ENCODE measurements around the gene SLC36A3.
"Not testable (repeated sequence)": the region's sequence is repeated elsewhere in the genome, so short reads cannot be mapped to it uniquely, and the experiment has no call there.

Gene SLC36A3

DNA sequence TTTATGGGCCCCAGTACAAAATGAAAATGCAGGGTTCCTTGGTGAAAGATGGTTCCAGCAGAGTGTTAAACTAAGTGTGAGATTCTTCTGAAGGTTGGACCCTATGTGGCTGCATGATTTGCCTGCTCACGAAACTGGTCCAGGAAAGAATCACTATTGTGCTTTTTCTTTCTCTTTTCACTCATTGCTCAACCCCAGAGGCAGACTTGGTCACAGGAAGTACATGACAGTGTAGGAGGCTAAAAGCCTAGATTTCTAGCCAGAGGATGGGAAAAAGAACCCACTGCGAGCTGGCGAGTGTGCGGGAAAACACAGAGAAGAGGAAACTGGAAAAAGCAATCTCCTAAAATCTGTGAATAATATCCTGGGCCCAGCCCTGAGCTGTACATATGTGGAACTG, 25.2 kb upstream of the SLC36A3 start:
- TF ChIP-seq Cebpa-rat (IDR thresholded peaks at IDR 0.05): no peak
- Histone ChIP-seq H3K4me2 (peak overlapping the region; percentile 58), H4K20me1 (no peaks in the 10 kb centered on the region), H3K27ac (no peak overlapping the region), H3K9me3 (no peaks in the 10 kb centered on the region), H3K9ac (no peak overlapping the region), H3K4me3 (no peak overlapping the region), H3K36me3 (no peaks in the 10 kb centered on the region), H3K27me3 (no peaks in the 10 kb centered on the region), H3K4me1 (peaks cover 17% of the 10 kb centered on the region)

DNA sequence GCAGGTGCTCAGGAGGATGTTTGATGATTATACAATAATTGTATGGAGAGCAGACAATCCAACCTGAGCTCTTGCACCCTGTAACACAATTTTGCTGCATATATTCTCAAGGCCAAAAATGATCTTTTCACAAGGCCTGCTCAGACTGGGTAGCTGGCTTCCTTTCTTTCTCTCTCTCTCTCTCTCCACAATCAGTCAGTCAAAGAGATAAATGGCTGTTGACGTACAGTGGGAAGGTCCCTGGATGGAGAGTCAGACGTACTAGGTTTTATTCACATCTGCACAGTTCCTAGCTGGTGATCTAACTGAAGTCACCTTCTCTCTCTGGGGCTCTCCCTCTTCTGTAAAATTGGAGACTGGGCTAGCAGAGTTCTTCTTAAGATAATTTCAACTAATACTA, 24.0 kb upstream of the SLC36A3 start:
- no peak for TF ChIP-seq Cebpa-rat (IDR thresholded peaks at IDR 0.05)
- Histone ChIP-seq H3K4me3 (no peak overlapping the region), H3K9ac (no peak overlapping the region), H3K36me3 (no peaks in the 10 kb centered on the region), H3K27me3 (no peaks in the 10 kb centered on the region), H3K4me1 (peaks cover 17% of the 10 kb centered on the region), H3K27ac (no peak overlapping the region), H3K4me2 (peak overlapping the region; percentile 58; the same call in 1 of the 2 replicates), H3K9me3 (no peaks in the 10 kb centered on the region), H4K20me1 (no peaks in the 10 kb centered on the region)

DNA sequence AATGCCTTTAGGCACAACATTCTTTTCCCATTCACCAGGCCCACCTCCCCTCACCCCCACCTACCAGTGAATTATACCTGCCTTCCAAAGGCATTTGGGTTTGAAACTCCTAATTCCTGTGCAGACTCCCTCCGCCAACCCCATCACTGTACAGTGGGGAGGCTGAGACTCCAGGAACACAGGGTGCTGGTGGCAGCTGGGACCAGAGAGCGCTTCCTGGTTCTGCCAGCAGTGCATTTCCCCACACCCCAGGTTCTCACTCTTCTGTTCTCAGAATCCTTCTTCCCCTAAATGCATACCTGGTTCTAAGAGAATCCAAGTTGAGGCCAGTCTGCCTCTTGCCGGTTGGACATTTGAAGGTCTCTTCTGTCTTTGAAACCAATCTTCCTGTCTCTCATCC, 22.7 kb upstream of the SLC36A3 start:
- H3K4me3 ChIP-seq: no peak overlapping the region
- H3K36me3 ChIP-seq: no peaks in the 10 kb centered on the region
- no peak overlapping the region for H3K27ac ChIP-seq
- H3K4me1 ChIP-seq: peaks cover 17% of the 10 kb centered on the region
- no peak overlapping the region for H3K4me2 ChIP-seq
- no peaks in the 10 kb centered on the region for H3K9me3 ChIP-seq
- no peak for TF ChIP-seq Cebpa-rat (IDR thresholded peaks at IDR 0.05)
- no peaks in the 10 kb centered on the region for H4K20me1 ChIP-seq
- no peaks in the 10 kb centered on the region for H3K27me3 ChIP-seq
- H3K9ac ChIP-seq: no peak overlapping the region

DNA sequence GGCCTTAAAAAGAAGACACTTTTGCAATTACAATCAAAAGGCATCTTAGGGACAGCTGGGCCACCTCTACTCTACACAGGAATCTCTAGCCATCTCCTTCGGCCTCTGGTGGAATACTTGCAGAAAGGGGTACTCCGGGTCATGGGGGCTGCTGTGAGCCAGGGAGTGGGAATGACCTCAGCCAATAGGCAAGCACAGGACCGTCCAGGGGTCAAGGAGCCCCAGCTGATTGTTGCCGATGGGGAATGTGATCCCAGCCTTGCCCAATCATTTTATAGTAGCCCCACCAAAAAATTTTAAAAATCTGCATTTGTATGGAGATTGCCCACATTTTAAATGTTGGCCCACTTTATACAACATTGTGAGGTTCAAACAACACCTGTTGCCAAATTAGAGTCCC, 16.9 kb upstream of the SLC36A3 start:
- H3K9me3 ChIP-seq: no peaks in the 10 kb centered on the region
- no peaks in the 10 kb centered on the region for H3K36me3 ChIP-seq
- no peak overlapping the region for H3K9ac ChIP-seq
- no peak overlapping the region for H3K27ac ChIP-seq
- no peak for TF ChIP-seq Cebpa-rat (IDR thresholded peaks at IDR 0.05)
- H3K27me3 ChIP-seq: no peaks in the 10 kb centered on the region
- peaks cover 16% of the 10 kb centered on the region for H3K4me1 ChIP-seq
- H4K20me1 ChIP-seq: no peaks in the 10 kb centered on the region
- H3K4me3 ChIP-seq: no peak overlapping the region
- no peak overlapping the region for H3K4me2 ChIP-seq

DNA sequence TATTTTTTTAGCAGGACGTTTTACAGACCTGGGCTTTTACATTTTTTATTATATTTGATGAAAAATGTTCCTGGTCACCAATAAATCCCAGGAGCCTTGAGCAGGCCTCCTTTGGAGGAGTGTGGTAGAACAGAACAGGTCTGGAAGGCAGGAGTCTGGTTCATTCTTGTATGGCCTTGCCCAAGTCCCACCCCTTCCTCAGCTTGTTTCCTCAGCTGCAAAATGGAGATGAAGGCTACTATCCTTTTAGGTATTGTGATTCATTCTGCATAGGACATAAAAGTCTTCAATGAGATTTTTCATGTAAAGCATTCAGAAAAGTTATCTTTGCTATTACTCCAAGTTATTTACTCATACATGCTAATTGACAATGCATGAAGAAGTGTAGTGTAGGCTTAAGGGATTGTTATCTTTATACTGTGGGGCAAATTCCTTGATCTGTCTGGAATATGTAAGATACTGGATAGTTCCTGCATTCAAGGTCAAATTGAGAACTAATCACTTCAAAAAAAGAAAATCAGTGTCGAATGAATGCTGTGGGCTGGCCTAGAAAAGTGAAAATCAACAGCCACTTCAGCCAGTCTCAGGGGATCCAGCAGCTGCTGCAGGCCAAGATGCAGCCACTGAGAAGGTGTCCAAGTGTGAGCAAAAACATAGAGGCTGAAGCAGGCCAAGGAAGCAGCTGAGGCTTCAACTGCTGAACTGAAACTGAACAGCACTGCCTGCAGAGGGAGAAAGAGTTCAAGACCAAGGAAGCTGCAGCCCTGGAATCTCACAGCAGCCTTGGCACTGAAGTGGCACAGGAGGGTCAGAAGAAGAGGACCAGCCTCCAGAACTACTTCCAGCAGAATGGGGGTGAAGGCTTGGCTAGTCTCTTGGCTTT, 15.5 kb upstream of the SLC36A3 start:
- no peak overlapping the region for H3K4me3 ChIP-seq
- peak overlapping the region; percentile 42 for H3K4me2 ChIP-seq
- H3K9me3 ChIP-seq: no peaks in the 10 kb centered on the region
- H3K27ac ChIP-seq: no peak overlapping the region
- H4K20me1 ChIP-seq: no peaks in the 10 kb centered on the region
- H3K36me3 ChIP-seq: no peaks in the 10 kb centered on the region
- H3K9ac ChIP-seq: no peak overlapping the region
- no peaks in the 10 kb centered on the region for H3K27me3 ChIP-seq
- no peak for TF ChIP-seq Cebpa-rat (IDR thresholded peaks at IDR 0.05)
- peaks cover 16% of the 10 kb centered on the region for H3K4me1 ChIP-seq

DNA sequence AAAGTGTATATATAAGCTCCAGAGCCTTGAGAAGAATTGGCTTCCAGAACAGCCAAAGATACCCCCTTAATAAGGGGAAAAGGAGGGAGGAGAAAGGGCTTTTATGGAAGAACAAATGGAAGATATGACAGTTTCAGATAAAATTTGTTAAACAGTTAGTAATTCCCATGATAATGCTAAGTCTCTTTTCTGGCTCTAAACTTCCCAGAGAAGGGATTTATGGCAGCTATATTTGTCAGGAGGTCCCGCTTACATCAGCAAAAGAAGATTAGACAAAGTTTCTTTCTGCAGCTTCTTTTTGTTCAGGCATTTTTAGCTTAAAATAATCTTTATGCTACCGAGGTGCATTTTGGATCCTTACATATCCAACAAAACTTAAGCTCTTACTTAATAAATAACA, 14.3 kb upstream of the SLC36A3 start:
- no peak overlapping the region for H3K4me3 ChIP-seq

DNA sequence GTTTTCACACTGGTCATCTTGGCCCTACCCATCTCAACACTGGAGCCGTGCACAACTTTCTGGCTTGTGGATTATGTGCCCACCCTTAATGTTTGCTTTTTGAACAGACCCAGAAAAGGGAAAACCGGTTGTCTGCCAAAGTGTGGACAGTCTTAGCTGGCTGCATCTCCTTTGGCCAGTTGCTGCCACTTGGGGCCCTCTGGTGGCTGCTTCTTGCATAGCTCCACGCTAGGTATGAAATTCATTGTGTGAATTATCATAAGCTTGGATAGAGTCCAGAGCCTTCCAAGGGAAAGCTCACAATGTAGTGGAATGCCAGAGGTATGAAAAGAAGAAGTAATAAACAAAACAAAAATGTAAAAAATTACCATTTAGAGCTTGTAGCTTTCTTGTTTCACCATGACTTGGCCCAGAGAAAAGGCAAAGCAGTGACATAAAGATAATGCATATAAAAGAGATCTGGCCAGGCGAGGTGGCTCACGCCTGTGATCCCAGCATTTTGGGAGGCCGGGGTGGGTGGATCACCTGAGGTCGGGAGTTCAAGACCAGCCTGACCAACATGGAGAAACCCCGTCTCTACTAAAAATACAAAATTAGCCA, 12.5 kb upstream of the SLC36A3 start:
- Histone ChIP-seq H3K36me3 (no peaks in the 10 kb centered on the region), H4K20me1 (no peaks in the 10 kb centered on the region), H3K27me3 (no peaks in the 10 kb centered on the region), H3K4me2 (no peak overlapping the region), H3K27ac (no peak overlapping the region), H3K4me1 (peaks cover 16% of the 10 kb centered on the region), H3K9ac (no peak overlapping the region), H3K4me3 (no peak overlapping the region), H3K9me3 (peaks cover 16% of the 10 kb centered on the region)
- TF ChIP-seq Cebpa-rat (IDR thresholded peaks at IDR 0.05): no peak

More for the DNA sequence above, 14.3 kb upstream of the SLC36A3 start:
- no peak overlapping the region for H3K9ac ChIP-seq
- no peaks in the 10 kb centered on the region for H3K27me3 ChIP-seq
- no peak for TF ChIP-seq Cebpa-rat (IDR thresholded peaks at IDR 0.05)
- H3K4me1 ChIP-seq: peaks cover 16% of the 10 kb centered on the region
- H3K27ac ChIP-seq: no peak overlapping the region
- no peak overlapping the region for H3K4me2 ChIP-seq
- H4K20me1 ChIP-seq: no peaks in the 10 kb centered on the region
- no peaks in the 10 kb centered on the region for H3K36me3 ChIP-seq
- no peaks in the 10 kb centered on the region for H3K9me3 ChIP-seq

DNA sequence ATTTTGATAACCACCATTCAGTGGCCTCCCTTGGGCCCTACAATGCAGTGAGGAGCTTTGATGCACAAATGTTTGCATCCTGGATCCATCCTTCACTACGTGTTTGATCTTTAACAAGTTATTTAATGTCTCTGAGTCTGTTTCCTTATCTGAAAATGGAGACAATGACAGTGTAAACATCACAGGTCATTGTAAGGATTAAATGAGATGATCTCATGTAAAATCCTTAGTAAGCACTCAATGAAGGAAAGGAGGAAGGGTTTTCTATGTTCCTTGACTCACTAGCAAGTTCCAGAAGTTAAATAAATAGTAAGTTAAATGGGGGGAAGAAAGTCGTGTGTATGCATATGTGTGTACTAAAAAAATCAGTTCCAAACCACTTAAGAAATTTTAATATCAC, 9.8 kb upstream of the SLC36A3 start:
- TF ChIP-seq Cebpa-rat (IDR thresholded peaks at IDR 0.05): no peak
- no peak overlapping the region for H3K4me2 ChIP-seq
- H3K36me3 ChIP-seq: no peaks in the 10 kb centered on the region
- peaks cover 39% of the 10 kb centered on the region for H3K9me3 ChIP-seq
- no peak overlapping the region for H3K27ac ChIP-seq
- no peaks in the 10 kb centered on the region for H3K27me3 ChIP-seq
- no peak overlapping the region for H3K4me3 ChIP-seq
- no peak overlapping the region for H3K9ac ChIP-seq
- H4K20me1 ChIP-seq: no peaks in the 10 kb centered on the region
- no peaks in the 10 kb centered on the region for H3K4me1 ChIP-seq

DNA sequence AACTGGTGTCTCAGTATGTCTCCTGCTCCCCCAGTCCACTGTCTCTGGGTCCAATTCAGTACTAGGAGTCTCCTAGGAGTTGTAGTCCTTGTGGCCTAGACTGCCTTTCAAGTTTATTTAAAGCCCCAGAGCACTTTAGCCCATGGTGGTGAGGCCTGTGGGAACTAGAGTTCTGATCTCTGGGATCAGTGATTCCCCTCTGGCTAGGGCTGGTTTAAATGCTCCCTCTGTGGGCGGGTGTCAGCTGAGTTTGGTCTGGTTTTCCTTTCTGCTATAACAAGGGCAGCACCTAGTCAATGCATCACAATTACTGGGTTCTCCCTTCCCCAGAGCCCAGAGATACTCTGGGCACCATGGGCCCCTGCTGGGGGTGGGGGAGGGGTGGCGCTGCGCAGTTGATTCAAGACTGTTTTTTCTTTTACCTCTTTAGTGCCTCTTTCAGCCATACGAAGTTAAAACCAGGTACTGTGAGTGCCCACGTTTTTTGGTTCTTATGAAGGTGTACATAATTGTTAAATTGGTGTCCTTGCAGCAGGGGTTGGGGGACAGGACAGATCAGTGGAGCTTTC, 9.3 kb upstream of the SLC36A3 start:
- Histone ChIP-seq H4K20me1 (no peaks in the 10 kb centered on the region), H3K4me3 (no peak overlapping the region), H3K27me3 (no peaks in the 10 kb centered on the region), H3K36me3 (no peaks in the 10 kb centered on the region), H3K9me3 (peaks cover 39% of the 10 kb centered on the region), H3K27ac (no peak overlapping the region), H3K4me1 (no peaks in the 10 kb centered on the region), H3K4me2 (no peak overlapping the region), H3K9ac (no peak overlapping the region)
- no peak for TF ChIP-seq Cebpa-rat (IDR thresholded peaks at IDR 0.05)

DNA sequence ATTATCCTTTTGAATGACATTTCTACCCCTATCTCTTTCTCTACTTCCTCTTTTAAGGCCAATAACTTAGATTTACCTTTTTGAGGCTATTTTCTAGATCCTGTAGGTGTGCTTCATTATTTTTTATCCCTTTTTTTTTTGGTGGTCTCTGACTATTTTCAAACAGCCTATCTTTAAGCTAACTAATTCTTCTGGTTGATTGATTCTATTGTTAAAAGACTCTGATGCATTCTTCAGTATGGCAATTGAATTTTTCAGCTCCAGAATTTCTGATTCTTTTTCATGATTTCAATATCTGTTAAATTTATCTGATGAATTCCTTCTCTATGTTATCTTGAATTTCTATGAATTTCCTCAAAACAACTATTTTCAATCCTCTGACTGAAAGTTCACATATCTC, 7.4 kb upstream of the SLC36A3 start:
- no peak overlapping the region for H3K4me2 ChIP-seq
- no peaks in the 10 kb centered on the region for H3K27me3 ChIP-seq
- no peaks in the 10 kb centered on the region for H3K4me1 ChIP-seq
- H3K9ac ChIP-seq: no peak overlapping the region
- no peaks in the 10 kb centered on the region for H4K20me1 ChIP-seq
- H3K9me3 ChIP-seq: peaks cover 39% of the 10 kb centered on the region
- H3K4me3 ChIP-seq: no peak overlapping the region
- no peak overlapping the region for H3K27ac ChIP-seq
- H3K36me3 ChIP-seq: no peaks in the 10 kb centered on the region
- TF ChIP-seq Cebpa-rat (IDR thresholded peaks at IDR 0.05): no peak

DNA sequence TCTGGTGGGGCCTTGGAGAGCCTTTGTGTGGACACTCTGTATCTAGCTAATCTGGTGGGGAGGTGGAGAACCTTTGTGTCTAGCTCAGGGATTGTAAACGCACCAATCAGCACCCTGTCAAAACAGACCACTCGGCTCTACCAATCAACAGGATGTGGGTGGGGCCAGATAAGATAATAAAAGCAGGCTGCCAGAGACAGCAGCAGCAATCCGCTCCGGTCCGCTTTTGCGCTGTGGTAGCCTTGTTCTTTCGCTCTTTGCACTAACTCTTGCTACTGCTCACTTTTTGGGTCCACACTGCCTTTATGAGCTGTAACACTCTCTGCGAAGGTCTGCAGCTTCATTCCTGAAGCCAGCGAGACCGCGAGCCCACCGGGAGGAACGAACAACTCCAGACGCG, 6.3 kb upstream of the SLC36A3 start:
- H4K20me1 ChIP-seq, H3K27me3 ChIP-seq, H3K4me1 ChIP-seq, H3K27ac ChIP-seq, H3K4me2 ChIP-seq, H3K36me3 ChIP-seq, H3K4me3 ChIP-seq, H3K9ac ChIP-seq: not testable (repeated sequence)
- H3K9me3 ChIP-seq: peaks cover 39% of the 10 kb centered on the region

DNA sequence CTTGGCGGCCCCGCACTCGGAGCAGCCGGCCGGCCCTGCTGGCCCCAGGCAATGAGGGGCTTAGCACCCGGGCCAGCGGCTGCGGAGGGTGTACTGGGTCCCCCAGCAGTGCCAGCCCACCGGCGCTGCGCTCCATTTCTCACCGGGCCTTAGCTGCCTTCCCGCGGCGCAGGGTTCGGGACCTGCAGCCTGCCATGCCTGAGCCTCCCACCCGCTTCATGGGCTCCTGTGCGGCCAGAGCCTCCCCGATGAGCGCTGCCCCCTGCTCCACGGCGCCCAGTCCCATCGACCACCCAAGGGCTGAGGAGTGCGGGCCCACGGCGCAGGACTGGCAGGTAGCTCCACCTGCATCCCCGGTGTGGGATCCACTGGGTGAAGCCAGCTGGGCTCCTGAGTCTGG, 5.7 kb upstream of the SLC36A3 start:
- not testable (repeated sequence) for H4K20me1 ChIP-seq, H3K36me3 ChIP-seq, H3K4me2 ChIP-seq, H3K27me3 ChIP-seq, H3K4me3 ChIP-seq, H3K27ac ChIP-seq, H3K9ac ChIP-seq, H3K4me1 ChIP-seq
- H3K9me3 ChIP-seq: peaks cover 39% of the 10 kb centered on the region
